ENCODE measurements around the gene DLL4. TPM values are rescaled to one million over a fixed set of nuclear protein-coding genes. Genes with fewer than 3 reads are reported as not detected.

The DLL4 gene
- polyA plus RNA-seq (2.2 and 2.3 TPM in 2 replicates), polyA minus RNA-seq (2.2 and 2.7 TPM in 2 replicates)

GRCh38 chr15:40928821-40929659 lies at the start of gene DLL4:
Gene DLL4, plus strand, starts transcription at chr15:40929340. Its CDS starts 329 bp downstream, at chr15:40929669.
- Histone ChIP-seq H3K9me3 (ENCODE audit: low read length) (no peaks in the 10 kb centered on the region), H3K36me3 (ENCODE audit: insufficient read depth, low read length) (no peaks in the 10 kb centered on the region), H2AFZ (ENCODE audit: low read depth, low read length) (no peak within 1 kb of the TSS), H3K4me3 (ENCODE audit: low read length) (peak within 1 kb of the TSS; percentile 80), H3K79me2 (replicated peaks; ENCODE audit: insufficient read depth, low read length) (no peaks in the 10 kb centered on the region), H3K27me3 (ENCODE audit: insufficient read depth, low read depth, low read length) (peaks cover 90% of the 10 kb centered on the region), H3K27ac (ENCODE audit: low read length) (no peak within 1 kb of the TSS), H3K4me2 (ENCODE audit: low read length) (peak within 1 kb of the TSS; percentile 80), H4K20me1 (ENCODE audit: insufficient read depth) (no peaks in the 10 kb centered on the region), H3K9ac (ENCODE audit: low read length) (peak within 1 kb of the TSS; percentile 52), H3K9me2 (ENCODE audit: insufficient read depth, low read length) (no peaks in the 10 kb centered on the region), H3F3A (ENCODE audit: insufficient read depth, low read length, poor library complexity, severe bottlenecking) (peaks cover 3% of the 10 kb centered on the region)
- TF ChIP-seq EP300 (conservative IDR thresholded peaks at IDR 0.05; ENCODE audit: poor library complexity, severe bottlenecking) (no peak), SMC3 (conservative IDR thresholded peaks at IDR 0.05; ENCODE audit: poor library complexity) (no peak), MXI1 (conservative IDR thresholded peaks at IDR 0.05; ENCODE audit: poor library complexity, severe bottlenecking) (peak; percentile 38), CTCF (IDR thresholded peaks at IDR 0.05; ENCODE audit: poor library complexity, severe bottlenecking) (no peak), POLR2AphosphoS5 (IDR thresholded peaks at IDR 0.05) (peak; percentile 54), EZH2 (IDR thresholded peaks at IDR 0.05; ENCODE audit: borderline replicate concordance, insufficient read depth, low read length, poor library complexity, severe bottlenecking) (no peak), RAD21 (conservative IDR thresholded peaks at IDR 0.05) (no peak), TAF1 (IDR thresholded peaks at IDR 0.05; ENCODE audit: low read depth) (no peak), REST (IDR thresholded peaks at IDR 0.05; ENCODE audit: borderline replicate concordance) (peak; percentile 35)

- H3K9me2 ChIP-seq (ENCODE audit: insufficient read depth, low read length): no peaks in the 10 kb centered on the region
- H3K36me3 ChIP-seq (ENCODE audit: insufficient read depth, low read length): no peaks in the 10 kb centered on the region
- no peak overlapping the region for H3K4me3 ChIP-seq (ENCODE audit: low read length)
- H3F3A ChIP-seq (ENCODE audit: insufficient read depth, low read length, poor library complexity, severe bottlenecking): no peaks in the 10 kb centered on the region
- H3K27ac ChIP-seq (ENCODE audit: low read length): no peak overlapping the region
- no peak overlapping the region for H3K9ac ChIP-seq (ENCODE audit: low read length)
- no peaks in the 10 kb centered on the region for H3K9me3 ChIP-seq (ENCODE audit: low read length)
- no peaks in the 10 kb centered on the region for H3K27me3 ChIP-seq (ENCODE audit: insufficient read depth, low read depth, low read length)
- no peaks in the 10 kb centered on the region for H3K79me2 ChIP-seq (replicated peaks; ENCODE audit: insufficient read depth, low read length)
- H2AFZ ChIP-seq (ENCODE audit: low read depth, low read length): no peak overlapping the region
- no peak overlapping the region for H3K4me2 ChIP-seq (ENCODE audit: low read length)
- no peak for TF ChIP-seq RAD21 (conservative IDR thresholded peaks at IDR 0.05)
- no peak for TF ChIP-seq MXI1 (conservative IDR thresholded peaks at IDR 0.05; ENCODE audit: poor library complexity, severe bottlenecking)
- TF ChIP-seq SMC3 (conservative IDR thresholded peaks at IDR 0.05; ENCODE audit: poor library complexity): no peak
- no peak for TF ChIP-seq REST (IDR thresholded peaks at IDR 0.05; ENCODE audit: borderline replicate concordance)
- no peak for TF ChIP-seq EP300 (conservative IDR thresholded peaks at IDR 0.05; ENCODE audit: poor library complexity, severe bottlenecking)
- no peak for TF ChIP-seq TAF1 (IDR thresholded peaks at IDR 0.05; ENCODE audit: low read depth)
- TF ChIP-seq CTCF (IDR thresholded peaks at IDR 0.05; ENCODE audit: poor library complexity, severe bottlenecking): no peak
- TF ChIP-seq EZH2 (IDR thresholded peaks at IDR 0.05; ENCODE audit: borderline replicate concordance, insufficient read depth, low read length, poor library complexity, severe bottlenecking): no peak
- TF ChIP-seq POLR2AphosphoS5 (IDR thresholded peaks at IDR 0.05): no peak
- no peaks in the 10 kb centered on the region for H4K20me1 ChIP-seq (ENCODE audit: insufficient read depth)
Measured at GRCh38 chr15:40879609-40880008, 49.5 kb upstream of the DLL4 start.

Measured in neural cell (in vitro differentiated cells).